ENCODE measurements around the gene CAPN8. TPM values are rescaled to one million over a fixed set of nuclear protein-coding genes. Genes with fewer than 3 reads are reported as not detected.

CAPN8 gene
- total RNA-seq, 1 experiment from 2014 or later: 0.54 TPM

DNA sequence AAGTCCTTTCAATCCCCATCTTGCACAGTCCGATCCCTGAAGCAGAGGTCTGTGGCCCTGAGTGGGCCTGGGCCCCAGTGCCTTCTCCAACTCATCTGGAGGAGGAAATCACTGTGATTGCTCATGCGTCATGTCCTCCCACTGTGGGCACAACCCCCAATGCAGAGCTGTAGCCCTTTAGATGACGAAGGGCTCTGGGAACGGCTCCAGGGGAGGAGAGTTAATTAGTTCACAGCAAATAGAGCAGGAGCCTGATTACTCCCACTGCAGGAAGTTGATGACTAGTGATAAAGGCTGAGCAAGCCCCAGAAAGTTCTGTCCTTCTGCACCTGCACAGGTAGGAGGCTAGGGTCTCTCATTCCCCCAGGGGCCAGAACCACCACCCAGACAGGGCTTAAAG is 160.8 kb downstream of the CAPN8 start:
- no peak overlapping the region for H3K4me2 ChIP-seq (ENCODE audit: low read length)
- no peaks in the 10 kb centered on the region for H3K36me3 ChIP-seq (ENCODE audit: control insufficient read depth in 1 of 2, insufficient read depth in 2 of 2, low read length in 2 of 2)
- ATAC-seq (no peak), DNase-seq (ENCODE audit: low read depth, low spot score) (no peak)
- H2AFZ ChIP-seq (ENCODE audit: low read depth, low read length, poor library complexity, severe bottlenecking): no peak overlapping the region
- no peak overlapping the region for H3K9ac ChIP-seq (ENCODE audit: low read length)
- intact Hi-C loops (cut with micrococcal nuclease): no loop called here
- H3K9me3 ChIP-seq (ENCODE audit: control insufficient read depth in 1 of 2, insufficient read depth in 1 of 2, low read depth in 1 of 2, low read length in 2 of 2): no peaks in the 10 kb centered on the region
- no peak overlapping the region for H3K27ac ChIP-seq (ENCODE audit: low read depth, low read length)
- TF ChIP-seq SRF (IDR thresholded peaks at IDR 0.05; ENCODE audit: low read depth) (no peak), JUND (IDR thresholded peaks at IDR 0.05) (no peak), ZFX (IDR thresholded peaks at IDR 0.05) (no peak), MAX (IDR thresholded peaks at IDR 0.05) (no peak), RAD21 (IDR thresholded peaks at IDR 0.05; ENCODE audit: low read depth) (no peak), POLR2AphosphoS5 (IDR thresholded peaks at IDR 0.05; ENCODE audit: low read depth, low read length) (no peak), TCF7L2 (IDR thresholded peaks at IDR 0.05; ENCODE audit: borderline replicate concordance, extremely low read depth, insufficient read depth, insufficient read length) (no peak), CTCF (IDR thresholded peaks at IDR 0.05 in 2 of 3, conservative IDR thresholded peaks at IDR 0.05 in 1 of 3; ENCODE audit: borderline replicate concordance in 1 of 3, insufficient read depth in 1 of 3, low read depth in 2 of 3, low read length in 2 of 3) (no peak), ELF1 (IDR thresholded peaks at IDR 0.05; ENCODE audit: borderline replicate concordance, low read depth) (no peak)
- TF ChIP-seq, protein P1, sequence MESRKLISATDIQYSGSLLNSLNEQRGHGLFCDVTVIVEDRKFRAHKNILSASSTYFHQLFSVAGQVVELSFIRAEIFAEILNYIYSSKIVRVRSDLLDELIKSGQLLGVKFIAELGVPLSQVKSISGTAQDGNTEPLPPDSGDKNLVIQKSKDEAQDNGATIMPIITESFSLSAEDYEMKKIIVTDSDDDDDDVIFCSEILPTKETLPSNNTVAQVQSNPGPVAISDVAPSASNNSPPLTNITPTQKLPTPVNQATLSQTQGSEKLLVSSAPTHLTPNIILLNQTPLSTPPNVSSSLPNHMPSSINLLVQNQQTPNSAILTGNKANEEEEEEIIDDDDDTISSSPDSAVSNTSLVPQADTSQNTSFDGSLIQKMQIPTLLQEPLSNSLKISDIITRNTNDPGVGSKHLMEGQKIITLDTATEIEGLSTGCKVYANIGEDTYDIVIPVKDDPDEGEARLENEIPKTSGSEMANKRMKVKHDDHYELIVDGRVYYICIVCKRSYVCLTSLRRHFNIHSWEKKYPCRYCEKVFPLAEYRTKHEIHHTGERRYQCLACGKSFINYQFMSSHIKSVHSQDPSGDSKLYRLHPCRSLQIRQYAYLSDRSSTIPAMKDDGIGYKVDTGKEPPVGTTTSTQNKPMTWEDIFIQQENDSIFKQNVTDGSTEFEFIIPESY (IDR thresholded peaks at IDR 0.05; ENCODE audit: extremely low read depth, insufficient replicate concordance, low read length): no peak
- TF ChIP-seq, protein P2, sequence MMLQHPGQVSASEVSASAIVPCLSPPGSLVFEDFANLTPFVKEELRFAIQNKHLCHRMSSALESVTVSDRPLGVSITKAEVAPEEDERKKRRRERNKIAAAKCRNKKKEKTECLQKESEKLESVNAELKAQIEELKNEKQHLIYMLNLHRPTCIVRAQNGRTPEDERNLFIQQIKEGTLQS (IDR thresholded peaks at IDR 0.05): no peak
- no peaks in the 10 kb centered on the region for H3K27me3 ChIP-seq (ENCODE audit: insufficient read depth, low read length)
- peaks cover 3 to 14% of the 10 kb centered on the region in 2 experiments; a peak in 2 of 4 replicates for H3K4me1 ChIP-seq (ENCODE audit: control insufficient read depth in 1 of 2, insufficient read depth in 2 of 2, low read length in 2 of 2)
- H3K9me2 ChIP-seq (ENCODE audit: insufficient read depth): no peaks in the 10 kb centered on the region
- no peaks in the 10 kb centered on the region for H3K79me2 ChIP-seq (ENCODE audit: insufficient read depth, low read length)
- CTCF ChIA-PET: no interaction called here
- POLR2A ChIA-PET: no interaction called here
- BruUV-seq (replicated peaks): no TSS peak
- RAD21 ChIA-PET (ENCODE audit: low non-redundant PET in 1 of 2, low total read pairs in 2 of 2, uncharacterized antibody in 2 of 2, unreplicated experiment in 2 of 2): no interaction called here
- H3K4me3 ChIP-seq (replicated peaks in 1 of 2; ENCODE audit: low read depth in 1 of 2, low read length in 2 of 2): no peak overlapping the region
- H4K20me1 ChIP-seq (ENCODE audit: insufficient read depth): no peaks in the 10 kb centered on the region
